GM12873 (cell line): ENCODE measurements around the gene MATR3.

Experiments
- TF ChIP-seq, protein P1 (sequence below): IDR thresholded peaks from 2 replicates; pipeline ENCODE4 v1.5.1; 2012; ENCODE audit warnings: low read depth, mild to moderate bottlenecking, moderate library complexity, low read length, control low read depth; ENCODE audit not compliant: insufficient read depth; ENCODE audit errors: missing control alignments

MATR3 gene

GRCh38 chr5:139314276-139314675 lies 20.7 kb downstream of the MATR3 start:
- TF ChIP-seq, protein P1, sequence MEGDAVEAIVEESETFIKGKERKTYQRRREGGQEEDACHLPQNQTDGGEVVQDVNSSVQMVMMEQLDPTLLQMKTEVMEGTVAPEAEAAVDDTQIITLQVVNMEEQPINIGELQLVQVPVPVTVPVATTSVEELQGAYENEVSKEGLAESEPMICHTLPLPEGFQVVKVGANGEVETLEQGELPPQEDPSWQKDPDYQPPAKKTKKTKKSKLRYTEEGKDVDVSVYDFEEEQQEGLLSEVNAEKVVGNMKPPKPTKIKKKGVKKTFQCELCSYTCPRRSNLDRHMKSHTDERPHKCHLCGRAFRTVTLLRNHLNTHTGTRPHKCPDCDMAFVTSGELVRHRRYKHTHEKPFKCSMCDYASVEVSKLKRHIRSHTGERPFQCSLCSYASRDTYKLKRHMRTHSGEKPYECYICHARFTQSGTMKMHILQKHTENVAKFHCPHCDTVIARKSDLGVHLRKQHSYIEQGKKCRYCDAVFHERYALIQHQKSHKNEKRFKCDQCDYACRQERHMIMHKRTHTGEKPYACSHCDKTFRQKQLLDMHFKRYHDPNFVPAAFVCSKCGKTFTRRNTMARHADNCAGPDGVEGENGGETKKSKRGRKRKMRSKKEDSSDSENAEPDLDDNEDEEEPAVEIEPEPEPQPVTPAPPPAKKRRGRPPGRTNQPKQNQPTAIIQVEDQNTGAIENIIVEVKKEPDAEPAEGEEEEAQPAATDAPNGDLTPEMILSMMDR = no peak

DNA sequence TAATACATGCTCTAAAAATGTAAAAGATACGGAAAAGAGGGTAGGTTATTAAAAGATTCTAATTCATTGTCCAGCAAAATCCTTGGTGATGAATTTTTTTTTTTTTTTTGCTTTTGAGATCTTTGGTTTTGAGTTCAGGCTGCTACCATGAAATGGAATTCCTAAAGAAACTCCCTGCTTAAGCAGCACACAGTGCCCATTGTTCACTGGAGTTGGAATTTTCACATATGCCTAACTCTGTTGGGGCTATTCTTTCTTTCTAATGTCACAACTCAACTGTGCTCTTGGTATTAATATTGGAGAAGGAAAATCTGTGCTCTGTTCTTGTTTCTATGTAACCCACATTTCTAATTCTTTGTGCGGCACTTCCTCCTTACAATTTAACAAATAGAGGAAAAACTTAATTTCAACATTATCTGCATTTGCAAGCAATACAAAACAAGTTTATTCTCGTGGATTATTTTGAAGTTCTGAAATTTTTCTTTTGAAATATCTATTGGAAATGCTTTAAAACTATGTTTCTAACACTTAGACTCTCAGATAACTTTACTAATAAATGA lies 21.6 kb downstream of the MATR3 start:
- TF ChIP-seq, protein P1 = no peak

DNA sequence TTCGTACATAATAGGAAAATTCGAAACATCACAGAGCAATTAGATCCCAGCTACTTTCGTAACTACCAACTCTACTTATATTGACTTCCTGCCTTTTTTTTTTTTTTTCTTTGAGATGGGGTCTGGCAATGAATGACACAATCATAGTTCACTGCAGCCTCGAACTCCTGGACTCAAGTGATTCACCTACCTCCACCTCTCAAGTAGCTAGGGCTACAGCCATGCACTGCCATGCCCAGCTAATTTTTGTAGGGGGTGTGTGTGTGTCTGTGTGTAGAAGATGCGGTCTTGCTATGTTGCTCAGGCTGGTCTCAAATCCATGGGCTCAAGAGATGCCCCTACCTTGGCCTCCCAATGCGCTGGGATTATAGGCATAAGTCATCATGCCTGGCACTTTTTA lies 42.3 kb downstream of the MATR3 start:
- TF ChIP-seq, protein P1 = no peak

DNA sequence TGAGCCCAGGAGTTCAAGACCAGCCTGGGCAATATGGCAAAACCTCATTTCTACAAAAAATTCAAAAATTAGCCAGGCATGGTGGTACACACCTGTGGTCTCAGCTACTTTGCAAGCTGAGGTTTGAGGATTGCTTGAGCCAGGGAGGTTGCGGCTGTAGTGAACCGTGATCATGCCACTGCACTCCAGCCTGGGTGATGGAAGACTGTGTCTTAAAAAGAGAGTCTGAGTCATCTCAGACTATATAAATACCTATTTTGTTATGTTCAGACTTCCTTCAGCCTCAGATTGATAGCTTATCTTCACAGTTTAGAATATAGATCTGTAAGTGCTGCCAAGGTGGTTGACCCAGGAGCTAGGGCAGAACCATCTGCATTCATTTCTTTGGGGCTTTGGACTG lies 46.5 kb downstream of the MATR3 start:
- TF ChIP-seq, protein P1 = no peak

GRCh38 chr5:139341187-139341688 lies 47.7 kb downstream of the MATR3 start:
- TF ChIP-seq, protein P1 = no peak

DNA sequence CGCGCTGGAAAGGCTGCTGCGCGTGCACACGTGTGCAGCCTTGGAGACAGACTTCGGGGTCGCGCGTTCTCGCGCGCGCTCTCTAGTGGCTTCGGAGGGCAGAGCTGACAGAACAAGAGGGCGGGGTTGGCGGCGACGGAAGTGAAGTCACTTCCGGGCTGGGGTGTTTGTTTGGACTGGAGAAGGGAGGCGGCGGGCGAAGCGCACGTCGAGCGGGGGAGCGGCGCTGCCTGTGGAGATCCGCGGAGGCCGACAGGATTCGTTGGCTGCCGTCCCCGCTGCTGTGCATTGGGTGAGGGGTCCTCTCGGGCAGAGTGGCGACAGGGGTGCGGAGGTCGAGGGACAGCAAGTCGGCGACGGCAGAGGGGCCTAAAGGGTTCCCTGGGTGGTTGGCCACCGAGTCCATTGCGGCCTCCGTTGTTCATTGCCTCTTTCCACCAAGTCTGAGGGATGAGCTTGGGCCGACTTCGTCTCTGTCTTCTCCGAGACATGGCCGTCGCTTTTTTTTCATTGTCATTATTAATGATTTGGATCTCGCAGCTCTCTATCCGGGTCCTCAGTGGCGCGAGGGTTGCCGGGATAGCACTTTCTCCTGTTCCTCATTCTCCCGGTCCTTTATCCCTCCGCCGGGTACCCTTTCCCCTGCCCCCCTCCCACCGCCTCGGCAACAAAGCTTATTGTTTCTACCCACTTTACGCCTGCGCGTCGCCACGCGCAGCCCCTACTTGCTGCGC lies 48.3 kb downstream of the MATR3 start, which contains the start of gene PAIP2:
Gene PAIP2 (plus strand): TSS at position 166 of the 734 bp plus-strand sequence. CDS start 21,931 bp downstream, outside the sequence.
- TF ChIP-seq, protein P1 = peak; percentile 83

- TF ChIP-seq, protein P1 = no peak
Observed at GRCh38 chr5:139342423-139342723, 48.8 kb downstream of the MATR3 start.
